H9 (cell line): ENCODE results near the gene RYR1. TPM values are rescaled to one million over a fixed set of nuclear protein-coding genes. Genes with fewer than 3 reads are reported as not detected.

Experiments used
- DNase-seq: peaks from one replicate; pipeline ENCODE4 v3.0.0-alpha.2; 2017
- H2AFZ ChIP-seq: one replicate; pipeline ENCODE4 v1.6.1; 2013; ENCODE audit warnings: mild to moderate bottlenecking, low read length, control low read depth, moderate library complexity
- H2AK5ac ChIP-seq: 2 replicates; pipeline ENCODE4 v1.6.1; 2013; ENCODE audit warnings: low read length, control low read depth, mixed read lengths; ENCODE audit not compliant: insufficient read length
- H2BK120ac ChIP-seq: one replicate; pipeline ENCODE4 v1.6.1; 2013; ENCODE audit warnings: low read depth, mild to moderate bottlenecking, low read length, control low read depth, inconsistent platforms; ENCODE audit not compliant: poor library complexity, severe bottlenecking
- H2BK12ac ChIP-seq: 2 replicates; pipeline ENCODE4 v1.6.1; 2013; ENCODE audit warnings: low read length, control low read depth, mixed read lengths, low read depth; ENCODE audit not compliant: insufficient read length
- H2BK15ac ChIP-seq: 2 replicates; pipeline ENCODE4 v1.6.1; 2013; ENCODE audit warnings: low read depth, low read length, control low read depth
- H2BK20ac ChIP-seq: one replicate; pipeline ENCODE4 v1.6.1; 2013; ENCODE audit warnings: low read depth, mild to moderate bottlenecking, low read length, control low read depth, inconsistent platforms; ENCODE audit not compliant: poor library complexity, severe bottlenecking
- H2BK5ac ChIP-seq: 2 replicates; pipeline ENCODE4 v1.6.1; 2013; ENCODE audit warnings: low read length, control low read depth, mixed read lengths; ENCODE audit not compliant: insufficient read length
- H3K14ac ChIP-seq: 2 replicates; pipeline ENCODE4 v1.6.1; 2013; ENCODE audit warnings: low read length, control low read depth; ENCODE audit not compliant: insufficient read depth
- H3K18ac ChIP-seq: 2 replicates; pipeline ENCODE4 v1.6.1; 2013; ENCODE audit warnings: low read depth, mild to moderate bottlenecking, mixed read lengths, low read length, control low read depth; ENCODE audit not compliant: insufficient read length
- H3K23ac ChIP-seq: 2 replicates; pipeline ENCODE4 v1.6.1; 2013; ENCODE audit warnings: low read length, control low read depth, mixed read lengths, low read depth; ENCODE audit not compliant: insufficient read length
- H3K23me2 ChIP-seq: 2 replicates; pipeline ENCODE4 v1.6.1; 2013; ENCODE audit warnings: low read depth, mild to moderate bottlenecking, mixed read lengths, low read length, control low read depth; ENCODE audit not compliant: insufficient read length, poor library complexity, severe bottlenecking
- H3K27ac ChIP-seq: 2 replicates; pipeline ENCODE4 v1.5.1; 2013; ENCODE audit warnings: low read length, control low read depth, mixed read lengths, low read depth; ENCODE audit not compliant: insufficient read length
- H3K27me3 ChIP-seq: 2 replicates; pipeline ENCODE4 v1.6.1; 2013; ENCODE audit warnings: low read length, control low read depth, inconsistent platforms; ENCODE audit not compliant: insufficient read depth
- H3K4ac ChIP-seq: 2 replicates; pipeline ENCODE4 v1.6.1; 2013; ENCODE audit warnings: low read depth, mild to moderate bottlenecking, control low read depth, inconsistent platforms, low read length, moderate library complexity
- H3K4me1 ChIP-seq: 2 replicates; pipeline ENCODE4 v1.6.1; 2013; ENCODE audit warnings: low read length, control low read depth, inconsistent platforms; ENCODE audit not compliant: insufficient read depth
- H3K4me2 ChIP-seq: 2 replicates; pipeline ENCODE4 v1.6.1; 2013; ENCODE audit warnings: low read length, control low read depth, mixed read lengths; ENCODE audit not compliant: insufficient read length, insufficient read depth
- H3K56ac ChIP-seq: 2 replicates; pipeline ENCODE4 v1.6.1; 2013; ENCODE audit warnings: low read depth, mild to moderate bottlenecking, mixed read lengths, low read length, control low read depth; ENCODE audit not compliant: insufficient read length
- H3K79me1 ChIP-seq: 2 replicates; pipeline ENCODE4 v1.6.1; 2013; ENCODE audit warnings: low read depth, mild to moderate bottlenecking, moderate library complexity, low read length, control low read depth, inconsistent platforms; ENCODE audit not compliant: insufficient read depth, poor library complexity, severe bottlenecking
- H3K79me2 ChIP-seq: 2 replicates; pipeline ENCODE4 v1.6.1; 2013; ENCODE audit warnings: low read length, control low read depth, inconsistent platforms; ENCODE audit not compliant: insufficient read depth
- H3K9ac ChIP-seq: 2 replicates; pipeline ENCODE4 v1.6.1; 2013; ENCODE audit warnings: low read length, control low read depth, mixed read lengths; ENCODE audit not compliant: insufficient read length; ENCODE audit errors: extremely low read depth
- H3K9me3 ChIP-seq: one replicate; pipeline ENCODE4 v1.6.1; 2013; ENCODE audit warnings: low read depth, low read length, inconsistent platforms; ENCODE audit not compliant: control insufficient read depth
- H3T11ph ChIP-seq: one replicate; pipeline ENCODE4 v1.6.1; 2013; ENCODE audit warnings: mild to moderate bottlenecking, low read length, control low read depth, inconsistent platforms
- H4K20me1 ChIP-seq: one replicate; pipeline ENCODE4 v1.6.1; 2013; ENCODE audit not compliant: control insufficient read depth, insufficient read length, insufficient read depth
- H4K5ac ChIP-seq: 2 replicates; pipeline ENCODE4 v1.6.1; 2013; ENCODE audit warnings: low read depth, mild to moderate bottlenecking, mixed read lengths, low read length, control low read depth; ENCODE audit not compliant: insufficient read length
- H4K8ac ChIP-seq: replicated peaks from 2 replicates; pipeline ENCODE4 v1.6.1; 2013; ENCODE audit warnings: low read length, control low read depth, mixed read lengths, low read depth; ENCODE audit not compliant: insufficient read length
- H4K91ac ChIP-seq: 2 replicates; pipeline ENCODE4 v1.6.1; 2013; ENCODE audit warnings: low read depth, mild to moderate bottlenecking, moderate library complexity, mixed read lengths, low read length, control low read depth; ENCODE audit not compliant: insufficient read length
- H3K27ac Mint-ChIP-seq, 3 experiments: 2 replicates in 2 of 3; 3 replicates in 1 of 3; pipeline ENCODE4 v1.8.0; 2020 to 2021; ENCODE audit warnings: mixed read lengths in 3 of 3, mild to moderate bottlenecking in 1 of 3, moderate library complexity in 1 of 3
- H3K27me3 Mint-ChIP-seq: 2 replicates; pipeline ENCODE4 v1.8.0; 2021; ENCODE audit warnings: low read depth, mild to moderate bottlenecking, moderate library complexity, mixed read lengths
- H3K36me3 Mint-ChIP-seq, 3 experiments: 2 replicates in 2 of 3; 3 replicates in 1 of 3; pipeline ENCODE4 v1.8.0; 2020 to 2021; ENCODE audit warnings: low read depth in 3 of 3, mixed read lengths in 3 of 3; ENCODE audit not compliant: insufficient read depth in 1 of 3
- H3K4me1 Mint-ChIP-seq, 2 experiments: 2 replicates each; pipeline ENCODE4 v1.8.0; 2020; ENCODE audit warnings: mixed read lengths in 2 of 2
- H3K4me3 Mint-ChIP-seq, 2 experiments: 2 replicates in 1 of 2; 3 replicates in 1 of 2; pipeline ENCODE4 v1.8.0; 2020 to 2021; ENCODE audit warnings: mild to moderate bottlenecking in 2 of 2, mixed read lengths in 2 of 2, moderate library complexity in 1 of 2
- H3K9me3 Mint-ChIP-seq, 2 experiments: 2 replicates in 1 of 2; 3 replicates in 1 of 2; pipeline ENCODE4 v1.8.0; 2020; ENCODE audit warnings: mild to moderate bottlenecking in 2 of 2, mixed read lengths in 2 of 2, moderate library complexity in 1 of 2
- CTCF ChIP-seq: fragments of 200-600 bp; sonication (generic); conservative IDR thresholded peaks from 3 replicates; pipeline ENCODE4 v1.8.0; 2021; ENCODE audit warnings: antibody characterized with exemption, mild to moderate bottlenecking
- WGBS: extraction: QIAGEN DNeasy Blood & Tissue Kit; methylation state at CpG from one replicate; pipeline ENCODE4 v1.1.7; 2013; ENCODE audit warnings: missing lambda C conversion rate, low lambda C conversion rate, mixed read lengths; ENCODE audit not compliant: insufficient read length; ENCODE audit errors: extremely low coverage; 5-methylcytosine and 5-hydroxymethylcytosine counted together
- total RNA-seq: library from RNA; stranded (reverse); gene quantifications from 2 replicates; pipeline ENCODE4 v1.2.1, GENCODE V29; 2021

RYR1 gene
- total RNA-seq, 1 experiment from 2014 or later, result 8.9 TPM

- H2BK12ac ChIP-seq, result no peak overlapping the region
- no peaks in the 10 kb centered on the region for H3K9me3 ChIP-seq
- no peaks in the 10 kb centered on the region for H4K20me1 ChIP-seq
- peak overlapping the region; percentile 99 for H3K4me2 ChIP-seq
- no peak overlapping the region for H4K91ac ChIP-seq
- H3K9me3 Mint-ChIP-seq, result no peaks in the 10 kb centered on the region; a peak in 1 of 5 replicates
- no peak overlapping the region for H3K4ac ChIP-seq
- peaks cover 4% of the 10 kb centered on the region; the same call in 1 of the 2 replicates for H3K79me2 ChIP-seq
- no peak overlapping the region for H4K5ac ChIP-seq
- peaks cover 3% of the 10 kb centered on the region for H3K79me1 ChIP-seq
- no peak overlapping the region for H3K18ac ChIP-seq
- peaks cover 18 to 29% of the 10 kb centered on the region in 2 experiments for H3K4me1 Mint-ChIP-seq
- peaks cover 5% of the 10 kb centered on the region for H3K23me2 ChIP-seq
- H4K8ac ChIP-seq, result peak overlapping the region; percentile 38
- no peaks in the 10 kb centered on the region for H3K27me3 ChIP-seq
- H3K27ac ChIP-seq, result no peak overlapping the region
- no peak for DNase-seq
- peaks cover 4% of the 10 kb centered on the region; the same call in 1 of the 2 replicates for H3K4me1 ChIP-seq
- H3K56ac ChIP-seq, result no peak overlapping the region
- H2BK15ac ChIP-seq, result no peak overlapping the region
- no CpG with 5 or more reads among the region's 21 CpGs for WGBS
- H3K36me3 Mint-ChIP-seq, result peaks cover 26 to 48% (median 38%) of the 10 kb centered on the region in 3 experiments
- no peak overlapping the region for H2BK5ac ChIP-seq
- H2AK5ac ChIP-seq, result no peak overlapping the region
- H3K14ac ChIP-seq, result peak overlapping the region; percentile 34; the same call in 1 of the 2 replicates
- no peak overlapping the region for H2BK20ac ChIP-seq
- peak overlapping the region; percentile 95 to 100 (median 97) for H3K27ac Mint-ChIP-seq
- no peak overlapping the region for H3K23ac ChIP-seq
- no peak overlapping the region for H2AFZ ChIP-seq
- H2BK120ac ChIP-seq, result no peak overlapping the region
- H3K4me3 Mint-ChIP-seq, result peak overlapping the region; percentile 100
- peak overlapping the region; percentile 92 for H3K9ac ChIP-seq
- H3T11ph ChIP-seq, result no peak overlapping the region
- no peak for TF ChIP-seq CTCF
- no peaks in the 10 kb centered on the region for H3K27me3 Mint-ChIP-seq
Measured at GRCh38 chr19:38619361-38620174, 186.1 kb downstream of the RYR1 start.
